Fibroblast of mammary gland (primary cell): ENCODE data around the gene AMZ2.
"Not testable (repeated sequence)": the region's sequence is repeated elsewhere in the genome, so short reads cannot be mapped to it uniquely, and the experiment has no call there.

ENCODE experiments used
- DNase-seq: peaks from one replicate; pipeline ENCODE4 v3.0.0-alpha.2; 2010; ENCODE audit warnings: low read depth
- H3K4me3 ChIP-seq: 2 replicates; pipeline ENCODE4 v1.5.1; 2011; ENCODE audit warnings: low read depth, mild to moderate bottlenecking, low read length, moderate library complexity; ENCODE audit not compliant: control insufficient read depth
- TF ChIP-seq, protein P1 (sequence below): conservative IDR thresholded peaks from 2 replicates; pipeline ENCODE4 v1.5.1; 2011; ENCODE audit warnings: low read depth, low read length, inconsistent platforms; ENCODE audit not compliant: control insufficient read depth, insufficient read depth

AMZ2 gene

DNA sequence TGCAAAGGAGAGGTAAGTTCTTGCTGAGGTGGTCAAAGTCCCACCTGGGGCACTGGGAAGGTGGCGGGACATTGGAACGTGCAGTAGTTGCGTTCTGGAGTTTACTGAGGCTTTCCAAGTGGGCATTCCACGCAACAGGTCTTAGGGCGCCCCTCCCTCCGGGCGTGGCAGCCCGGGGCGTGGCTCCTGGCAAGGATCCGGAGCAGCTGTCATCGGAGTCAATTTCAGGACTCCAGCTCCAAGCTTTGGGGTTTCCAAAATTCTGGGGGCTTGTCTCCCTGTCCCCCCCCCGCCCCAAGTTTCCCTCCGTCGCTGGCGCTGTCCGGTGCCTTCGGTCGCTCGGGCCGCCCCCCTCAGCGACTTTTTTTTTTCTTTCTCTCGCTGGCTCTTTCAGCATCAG, 43.1 kb upstream of the AMZ2 start:
- TF ChIP-seq, protein P1, sequence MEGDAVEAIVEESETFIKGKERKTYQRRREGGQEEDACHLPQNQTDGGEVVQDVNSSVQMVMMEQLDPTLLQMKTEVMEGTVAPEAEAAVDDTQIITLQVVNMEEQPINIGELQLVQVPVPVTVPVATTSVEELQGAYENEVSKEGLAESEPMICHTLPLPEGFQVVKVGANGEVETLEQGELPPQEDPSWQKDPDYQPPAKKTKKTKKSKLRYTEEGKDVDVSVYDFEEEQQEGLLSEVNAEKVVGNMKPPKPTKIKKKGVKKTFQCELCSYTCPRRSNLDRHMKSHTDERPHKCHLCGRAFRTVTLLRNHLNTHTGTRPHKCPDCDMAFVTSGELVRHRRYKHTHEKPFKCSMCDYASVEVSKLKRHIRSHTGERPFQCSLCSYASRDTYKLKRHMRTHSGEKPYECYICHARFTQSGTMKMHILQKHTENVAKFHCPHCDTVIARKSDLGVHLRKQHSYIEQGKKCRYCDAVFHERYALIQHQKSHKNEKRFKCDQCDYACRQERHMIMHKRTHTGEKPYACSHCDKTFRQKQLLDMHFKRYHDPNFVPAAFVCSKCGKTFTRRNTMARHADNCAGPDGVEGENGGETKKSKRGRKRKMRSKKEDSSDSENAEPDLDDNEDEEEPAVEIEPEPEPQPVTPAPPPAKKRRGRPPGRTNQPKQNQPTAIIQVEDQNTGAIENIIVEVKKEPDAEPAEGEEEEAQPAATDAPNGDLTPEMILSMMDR = no peak
- peak overlapping the region; percentile 73 for H3K4me3 ChIP-seq
- DNase-seq = no peak

DNA sequence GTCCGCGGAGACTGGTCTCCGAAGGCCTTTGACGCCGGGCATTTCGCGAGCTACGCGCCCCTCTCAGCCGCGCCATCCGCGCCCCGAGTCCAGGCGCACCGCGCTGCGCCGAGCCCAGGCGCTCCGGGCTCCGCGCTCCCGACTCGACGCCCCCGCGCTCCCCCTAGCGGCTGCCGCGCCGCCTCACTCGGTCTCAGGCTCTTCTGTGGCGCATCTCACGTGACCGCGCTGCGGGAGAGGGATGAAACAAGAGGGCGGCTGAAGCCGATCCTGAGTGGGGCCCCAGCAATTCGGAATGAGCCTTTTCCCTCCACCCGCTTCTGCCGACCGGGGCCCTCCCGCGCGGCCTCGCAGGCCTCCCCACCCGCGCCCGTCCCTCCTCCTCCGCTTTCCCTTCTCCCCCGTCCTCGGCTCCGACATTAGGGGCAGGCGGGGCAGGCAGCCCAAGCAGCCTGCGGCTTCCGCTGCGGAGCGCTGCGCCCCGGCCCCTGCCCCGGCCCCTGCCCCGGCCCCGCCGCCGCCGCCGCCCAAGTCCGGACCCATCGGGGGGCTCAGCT, 42.5 kb upstream of the AMZ2 start:
- peak; percentile 80 for DNase-seq
- H3K4me3 ChIP-seq = peak overlapping the region; percentile 73
- TF ChIP-seq, protein P1 = peak; percentile 47

DNA sequence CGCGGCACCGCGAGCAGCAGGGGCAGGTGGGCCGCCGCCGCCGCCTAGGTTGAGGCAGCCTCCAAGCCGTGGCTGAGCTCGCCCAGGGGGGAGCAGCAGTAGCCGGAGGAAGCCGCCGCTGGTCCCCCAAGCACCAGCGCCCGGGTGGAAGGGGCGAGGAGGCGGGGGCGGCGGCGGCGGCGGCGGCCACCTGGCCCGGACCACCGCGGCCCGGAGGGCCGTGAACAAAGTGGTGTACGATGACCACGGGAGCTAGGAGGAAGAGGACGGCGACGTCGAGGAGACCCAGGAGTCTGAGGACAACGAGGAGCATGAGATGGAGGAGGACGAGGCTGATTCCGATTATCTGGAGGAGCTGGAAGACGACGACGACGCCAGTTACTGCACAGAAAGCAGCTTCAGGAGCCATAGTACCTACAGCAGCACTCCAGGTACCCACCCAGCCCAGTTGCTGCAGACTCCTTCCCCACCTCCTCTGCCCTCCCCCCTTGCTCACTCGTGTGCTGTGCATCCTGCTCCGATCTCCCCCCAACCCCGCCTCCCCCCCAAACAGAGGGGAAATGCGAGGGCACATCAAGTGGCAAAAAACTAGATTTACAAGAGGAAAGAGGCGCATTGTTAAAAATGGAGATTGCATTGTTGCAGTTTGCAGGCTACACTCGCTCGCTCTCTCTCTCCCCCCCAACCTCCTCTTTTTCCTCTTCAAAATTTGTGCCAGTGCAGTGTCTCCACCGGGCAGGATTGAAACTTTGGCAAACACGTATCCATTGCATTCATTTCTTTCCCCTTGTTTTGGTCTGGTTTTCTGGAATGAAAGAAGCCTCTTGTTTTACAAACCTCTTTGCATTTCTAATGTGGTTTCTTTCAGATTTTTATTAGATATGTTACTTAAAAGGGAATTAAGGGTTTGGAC, 41.8 kb upstream of the AMZ2 start:
- DNase-seq = no peak
- TF ChIP-seq, protein P1 = no peak

DNA sequence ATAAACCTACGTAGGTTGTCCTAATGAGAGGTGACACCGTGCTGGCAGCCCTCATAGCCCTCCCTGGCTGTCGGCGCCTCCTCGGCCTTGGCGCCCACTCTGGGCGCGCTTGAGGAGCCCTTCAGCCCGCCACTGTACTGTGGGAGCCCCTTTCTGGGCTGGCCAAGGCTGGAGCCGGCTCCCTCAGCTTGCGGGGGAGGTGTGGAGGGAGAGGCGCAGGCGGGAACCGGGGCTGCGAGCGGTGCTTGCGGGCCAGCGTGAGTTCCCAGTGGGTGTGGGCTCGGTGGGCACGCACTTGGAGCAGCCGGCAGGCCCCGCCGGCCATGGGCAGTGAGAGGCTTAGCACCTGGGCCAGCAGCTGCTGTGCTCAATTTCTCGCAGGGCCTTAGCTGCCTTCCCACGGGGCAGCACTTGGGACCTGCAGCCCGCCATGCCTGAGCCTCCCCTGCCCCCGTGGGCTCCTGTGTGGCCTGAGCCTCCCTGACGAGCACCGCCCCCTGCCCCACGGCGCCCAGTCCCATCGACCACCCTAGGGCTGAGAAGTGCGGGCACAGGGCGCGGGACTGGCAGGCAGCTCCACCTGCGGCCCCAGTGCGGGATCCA, 40.1 kb upstream of the AMZ2 start:
- TF ChIP-seq, protein P1 = no peak
- no peak for DNase-seq
- no peak overlapping the region for H3K4me3 ChIP-seq

More for the DNA sequence above, 41.8 kb upstream of the AMZ2 start:
- peak overlapping the region; percentile 73 for H3K4me3 ChIP-seq

DNA sequence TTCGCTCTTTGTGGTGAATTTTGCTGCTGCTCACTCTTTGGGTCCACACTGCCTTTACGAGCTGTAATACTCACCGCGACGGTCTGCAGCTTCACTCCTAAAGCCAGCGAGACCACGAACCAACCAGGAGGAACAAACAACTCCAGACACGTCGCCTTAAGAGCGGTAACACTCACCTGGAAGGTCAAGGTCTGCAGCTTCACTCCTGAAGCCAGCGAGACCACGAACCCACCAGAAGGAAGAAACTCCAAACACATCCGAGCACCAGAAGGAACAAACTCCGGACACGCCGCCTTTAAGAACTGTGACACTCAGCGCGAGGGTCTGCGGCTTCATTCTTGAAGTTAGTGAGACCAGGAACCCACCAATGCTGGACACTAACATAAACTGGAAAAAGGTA, 39.2 kb upstream of the AMZ2 start:
- not testable (repeated sequence) for DNase-seq

DNA sequence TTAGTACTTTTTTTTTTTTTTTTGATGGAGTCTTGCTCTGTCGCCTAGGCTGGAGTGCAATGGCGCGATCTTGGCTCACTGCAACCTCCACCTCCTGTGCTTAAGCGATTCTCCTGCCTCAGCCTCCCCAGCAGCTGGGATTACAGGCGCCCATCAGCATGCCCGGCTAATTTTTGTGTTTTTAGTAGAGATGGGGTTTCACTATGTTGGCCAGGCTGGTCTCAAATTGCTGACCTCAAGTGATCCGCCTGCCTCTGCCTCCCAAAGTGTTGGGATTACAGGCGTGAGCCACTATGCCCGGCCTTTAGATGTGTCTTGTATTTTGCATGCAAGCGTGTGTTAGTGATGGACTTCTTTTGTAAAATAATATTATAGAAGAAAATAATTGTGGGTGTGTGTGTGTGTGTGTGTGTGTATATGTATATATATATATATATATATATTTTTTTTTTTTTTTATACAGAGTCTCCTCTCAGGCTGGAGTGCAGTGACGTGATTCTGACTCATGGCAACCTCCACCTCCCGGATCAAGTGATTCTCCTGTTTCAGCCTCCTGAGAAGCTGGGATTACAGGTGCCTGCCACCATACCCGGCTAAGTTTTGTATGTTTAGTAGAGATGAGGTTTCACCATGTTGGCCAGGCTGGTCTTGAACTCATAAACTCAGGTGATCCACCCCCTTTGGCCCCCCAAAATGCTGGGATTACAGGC, 38.5 kb upstream of the AMZ2 start:
- H3K4me3 ChIP-seq = not testable (repeated sequence)
- peak; percentile 51 for DNase-seq

More for the DNA sequence above, 39.2 kb upstream of the AMZ2 start:
- not testable (repeated sequence) for H3K4me3 ChIP-seq

DNA sequence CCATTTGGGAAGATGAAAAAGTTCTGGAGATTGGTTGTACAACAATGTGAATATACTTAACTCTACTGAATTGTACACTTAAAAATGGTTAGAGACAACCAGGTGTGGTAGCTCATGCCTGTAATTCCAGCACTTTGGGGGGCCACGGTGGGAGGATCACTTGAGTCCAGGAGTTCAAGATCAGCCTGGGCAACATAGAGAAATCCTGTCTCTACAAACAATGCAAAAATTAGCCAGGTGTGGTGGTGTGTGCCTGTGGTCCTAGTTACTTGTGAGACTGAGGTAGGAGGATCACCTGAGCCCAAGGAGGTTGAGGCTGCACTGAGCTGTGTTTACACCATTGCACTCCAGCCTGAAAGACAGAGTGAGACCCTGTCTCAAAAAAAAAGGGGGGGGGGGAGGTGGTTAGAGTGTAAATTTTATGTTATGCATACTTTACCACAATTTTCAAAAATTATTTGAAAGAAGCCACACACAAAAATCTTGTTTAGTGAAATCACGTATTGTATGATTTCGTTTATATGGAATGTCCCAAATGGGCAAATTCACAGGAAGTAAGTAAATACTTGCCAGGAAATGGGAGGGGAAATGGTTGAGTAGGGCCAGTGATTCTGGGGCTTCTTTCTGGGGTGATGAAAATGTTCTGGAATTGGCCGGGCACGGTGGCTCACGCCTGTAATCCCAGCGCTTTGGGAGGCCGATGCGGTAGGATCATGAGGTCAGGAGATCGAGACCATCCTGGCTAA, 37.1 kb upstream of the AMZ2 start:
- no peak for DNase-seq
- H3K4me3 ChIP-seq = no peak overlapping the region
- TF ChIP-seq, protein P1 = no peak

DNA sequence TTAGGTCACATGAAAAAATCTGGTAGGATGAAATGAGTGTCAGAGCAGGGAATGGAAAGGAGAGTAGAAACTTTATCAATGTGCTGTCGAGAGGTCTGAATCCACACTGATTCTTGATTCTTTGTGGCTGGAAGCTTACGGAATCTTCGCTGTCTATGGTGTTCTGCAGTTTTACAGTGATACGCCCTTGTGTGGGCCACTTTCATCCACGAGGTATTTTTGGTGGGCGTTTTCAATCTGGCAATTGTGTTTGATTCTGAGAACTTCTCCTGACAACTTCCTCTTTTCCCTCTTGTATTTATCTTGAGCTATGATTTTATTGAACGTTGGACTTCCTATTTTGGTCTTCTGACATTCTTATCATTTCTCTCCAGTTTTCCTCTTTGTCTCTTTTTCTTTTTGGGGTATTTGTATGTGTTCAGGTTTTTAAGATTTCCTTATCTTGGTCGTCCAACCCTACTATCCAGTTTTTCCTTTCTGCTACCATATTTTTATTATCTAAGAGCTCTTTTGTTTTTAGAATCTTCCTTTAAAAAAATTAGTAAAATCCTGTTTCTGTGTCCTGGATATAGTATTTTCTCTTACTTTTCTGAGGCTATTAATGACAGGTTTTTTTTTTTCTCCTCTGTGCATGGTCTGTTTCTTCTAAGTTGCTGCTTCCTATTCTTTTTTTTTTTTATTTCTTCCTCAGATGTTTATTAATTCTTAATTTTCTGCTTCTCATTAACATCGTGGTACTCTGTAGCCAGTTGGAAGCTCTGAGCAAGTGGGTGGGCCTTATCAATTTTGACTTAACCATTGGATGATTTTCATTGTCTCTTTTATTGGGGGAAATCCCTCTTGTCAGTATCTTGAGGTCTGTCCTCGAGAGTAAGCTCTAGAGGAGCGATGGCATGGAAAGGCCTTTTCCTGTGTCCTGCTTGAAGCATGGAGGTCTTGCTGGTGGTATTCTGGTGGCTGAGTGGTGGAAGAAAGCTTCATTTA, 34.1 kb upstream of the AMZ2 start:
- not testable (repeated sequence) for DNase-seq, H3K4me3 ChIP-seq

DNA sequence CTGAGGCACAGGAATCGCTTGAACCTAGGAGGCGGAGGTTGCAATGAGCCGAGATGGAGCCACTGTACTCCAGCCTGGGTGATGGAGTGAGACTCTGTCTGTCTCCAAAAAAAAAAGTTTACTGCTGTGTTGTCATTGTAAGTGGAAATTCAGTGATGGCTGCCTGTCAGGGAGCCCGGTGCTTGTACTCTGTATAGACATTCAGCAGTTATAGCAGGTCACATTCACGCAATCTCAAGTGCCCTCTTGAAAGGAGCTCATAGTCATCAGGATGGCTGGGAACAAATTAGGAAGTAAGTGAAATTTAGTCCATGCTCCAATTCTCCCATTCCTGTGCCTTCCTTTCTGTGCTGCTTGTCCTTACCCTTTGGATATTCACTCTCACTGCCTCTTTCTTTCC, 32.4 kb upstream of the AMZ2 start:
- DNase-seq, H3K4me3 ChIP-seq: not testable (repeated sequence)

DNA sequence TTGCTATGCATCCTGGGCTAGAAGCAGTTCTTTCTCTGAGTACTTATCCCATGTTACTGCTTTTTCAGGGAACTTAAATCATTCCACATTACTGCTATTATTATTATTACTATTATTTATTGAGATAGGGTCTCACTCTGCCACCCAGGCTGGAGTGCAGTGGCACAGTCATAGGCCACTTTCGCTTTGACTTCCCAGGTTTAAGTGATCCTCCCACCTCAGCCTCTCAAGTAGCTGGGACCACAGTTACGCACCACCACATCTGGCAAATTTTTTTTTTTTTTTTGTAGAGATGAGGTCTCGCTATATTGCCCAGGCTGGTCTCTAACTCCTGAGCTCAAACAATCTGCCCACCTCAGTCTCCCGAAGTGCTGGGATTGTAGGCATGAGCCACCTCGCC, 28.4 kb upstream of the AMZ2 start:
- DNase-seq, H3K4me3 ChIP-seq: not testable (repeated sequence)
